ENCODE measurements around the gene BTNL2.

BTNL2 gene

GRCh38 chr6:32353348-32353747 lies 53.6 kb downstream of the BTNL2 start:
- Mint-ChIP-seq H3K27ac (no peak overlapping the region), H3K4me3 (no peak overlapping the region), H3K36me3 (no peaks in the 10 kb centered on the region), H3K4me1 (no peaks in the 10 kb centered on the region), H3K9me3 (no peaks in the 10 kb centered on the region)
- ATAC-seq: no peak
- DNase-seq (ENCODE audit: low spot score in 2 of 2): no peak
